ENCODE measurements around the gene SLC12A5.

- no peak for TF ChIP-seq POLR2A (IDR thresholded peaks at IDR 0.05)
- no peak for TF ChIP-seq CTCF (IDR thresholded peaks at IDR 0.05)
These were observed 44.0 kb downstream of the SLC12A5 start for GRCh38 chr20:46073024-46073423.

Measured in right lobe of liver (tissue), 4 donors.